B cell (primary cell): ENCODE data around the gene SLC25A5. TPM values are rescaled to one million over a fixed set of nuclear protein-coding genes. Genes with fewer than 3 reads are reported as not detected.

ENCODE experiments used
- ATAC-seq: fragments of 200-7000 bp; cut with Tn5 transposase; one replicate; pipeline ENCODE4 v1.10.0; 2021; ENCODE audit warnings: low read depth, mild to moderate bottlenecking, moderate number of reproducible peaks, moderate library complexity
- CTCF ChIA-PET: fragments of 350-600 bp; sonication (Branson Sonifier 250); formaldehyde crosslinking; loops from one replicate; lab custom pipeline; 2021; ENCODE audit warnings: antibody characterized with exemption, inconsistent platforms; lab: Charles Lee
- POLR2A ChIA-PET: fragments of 350-600 bp; sonication (Branson Sonifier 250); formaldehyde crosslinking; loops from one replicate; lab custom pipeline; 2021; ENCODE audit warnings: antibody characterized with exemption; lab: Charles Lee
- DNase-seq: peaks from one replicate; pipeline ENCODE4 v3.0.0; 2013
- H2AFZ ChIP-seq: 2 replicates; pipeline ENCODE4 v1.6.1; 2012; ENCODE audit warnings: mild to moderate bottlenecking, low read depth, low read length; ENCODE audit not compliant: insufficient read depth, poor library complexity, severe bottlenecking
- H3K27ac ChIP-seq, 2 donors: 1 replicate in 1 of 2; 2 replicates in 1 of 2; pipeline ENCODE4 v1.5.1; 2012 to 2013; ENCODE audit warnings: low read length in 2 of 2, mild to moderate bottlenecking in 2 of 2, moderate library complexity in 1 of 2
- H3K27me3 ChIP-seq, 4 experiments: fragments of 200-600 bp in 1 of 4; sonication (generic) in 1 of 4; replicated peaks in 1 of 4; 1 replicate in 2 of 4; 2 replicates in 2 of 4; pipeline versions ENCODE4 v1.6.1 to v1.7.0; 2013 to 2016; ENCODE audit warnings: low read length in 3 of 4, mild to moderate bottlenecking in 2 of 4, mixed read lengths in 1 of 4, moderate library complexity in 1 of 4; ENCODE audit not compliant: insufficient read depth in 4 of 4, control insufficient read depth in 3 of 4; ENCODE audit errors: control extremely low read depth in 1 of 4
- H3K36me3 ChIP-seq, 2 experiments: replicated peaks in 1 of 2; 1 replicate in 1 of 2; 2 replicates in 1 of 2; pipeline versions ENCODE4 v1.6.1 to v1.7.1; 2013; ENCODE audit warnings: low read length in 1 of 2; ENCODE audit not compliant: insufficient read depth in 2 of 2, control insufficient read depth in 1 of 2; ENCODE audit errors: control extremely low read depth in 1 of 2, extremely low read depth in 1 of 2
- H3K4me1 ChIP-seq, 2 donors: fragments of 200-600 bp in 1 of 2; sonication (generic) in 1 of 2; 1 replicate in 1 of 2; 2 replicates in 1 of 2; pipeline versions ENCODE4 v1.5.1 to v1.6.1; 2013 to 2017; ENCODE audit warnings: low read length in 2 of 2; ENCODE audit not compliant: control insufficient read depth in 2 of 2, insufficient read depth in 2 of 2
- H3K4me2 ChIP-seq: replicated peaks from 2 replicates; pipeline ENCODE3; 2012; ENCODE audit warnings: mild to moderate bottlenecking, low read depth, low read length; ENCODE audit not compliant: poor library complexity, severe bottlenecking
- H3K4me3 ChIP-seq, 5 experiments: fragments of 200-600 bp in 1 of 5; sonication (generic) in 1 of 5; 1 replicate in 3 of 5; 2 replicates in 2 of 5; pipeline versions ENCODE4 v1.5.1 to v1.7.0; 2011 to 2016; ENCODE audit warnings: low read length in 4 of 5, mild to moderate bottlenecking in 4 of 5, low read depth in 2 of 5, control low read depth in 1 of 5, moderate library complexity in 1 of 5; ENCODE audit not compliant: insufficient read depth in 1 of 5; ENCODE audit errors: control extremely low read depth in 1 of 5, extremely low read depth in 1 of 5
- H3K79me2 ChIP-seq: fragments of 200-600 bp; sonication (generic); one replicate; pipeline ENCODE4 v1.6.0; 2016; ENCODE audit warnings: low read length; ENCODE audit not compliant: control insufficient read depth, insufficient read depth
- H3K9ac ChIP-seq: fragments of 200-600 bp; sonication (generic); 2 replicates; pipeline ENCODE4 v1.6.1; 2017; ENCODE audit warnings: mild to moderate bottlenecking, low read length, moderate library complexity
- H3K9me3 ChIP-seq, 3 donors: one replicate each; pipeline versions ENCODE4 v1.6.1 to v1.7.1; 2013; ENCODE audit warnings: low read length in 2 of 3; ENCODE audit not compliant: control insufficient read depth in 2 of 3, insufficient read depth in 1 of 3; ENCODE audit errors: control extremely low read depth in 1 of 3
- H4K20me1 ChIP-seq: 2 replicates; pipeline ENCODE4 v1.6.0; 2012; ENCODE audit warnings: mild to moderate bottlenecking, low read length; ENCODE audit not compliant: insufficient read depth, control insufficient read depth, poor library complexity, severe bottlenecking
- H3K27ac Mint-ChIP-seq: one replicate; pipeline ENCODE4 v1.8.0; 2021; ENCODE audit warnings: mixed read lengths
- H3K27me3 Mint-ChIP-seq: one replicate; pipeline ENCODE4 v1.8.0; 2021; ENCODE audit warnings: mixed read lengths
- H3K4me1 Mint-ChIP-seq: one replicate; pipeline ENCODE4 v1.8.0; 2021; ENCODE audit warnings: mixed read lengths
- H3K4me3 Mint-ChIP-seq: one replicate; pipeline ENCODE4 v1.8.0; 2021; ENCODE audit warnings: mixed read lengths
- H3K9me3 Mint-ChIP-seq: one replicate; pipeline ENCODE4 v1.8.0; 2022; ENCODE audit warnings: mixed read lengths; ENCODE audit not compliant: insufficient read depth
- CTCF ChIP-seq: fragments of 200-600 bp; IDR thresholded peaks from one replicate; pipeline ENCODE4 v1.8.0; 2022; ENCODE audit warnings: antibody characterized with exemption, mild to moderate bottlenecking
- EZH2 ChIP-seq: IDR thresholded peaks from 2 replicates; pipeline ENCODE4 v1.6.1; 2012; ENCODE audit warnings: borderline replicate concordance, low read depth, mild to moderate bottlenecking, moderate library complexity, low read length; ENCODE audit not compliant: insufficient read depth, poor library complexity, severe bottlenecking
- WGBS: methylation state at CpG from one replicate; pipeline ENCODE4 v1.1.5; 2013; ENCODE audit warnings: missing lambda C conversion rate; ENCODE audit not compliant: insufficient coverage; 5-methylcytosine and 5-hydroxymethylcytosine counted together
- intact Hi-C: fragments of 100-400 bp; cut with micrococcal nuclease; formaldehyde crosslinking; loops from one replicate; pipeline ENCODE4 v1.10.0; 2022
- polyA plus RNA-seq: library from polyadenylated mRNA; depleted of rRNA; stranded (reverse); fragments of >200 nt; gene quantifications from 2 replicates; pipeline ENCODE4 v1.2.3, GENCODE V29; 2012
- total RNA-seq, 2 donors: library from RNA; stranded (reverse); fragments of 120-200 nt in 1 of 2; gene quantifications; 1 replicate in 1 of 2; 2 replicates in 1 of 2; pipeline versions ENCODE4 v1.2.3 to v1.2.4, GENCODE V29; 2013 to 2022

SLC25A5 gene
- total and polyA plus RNA-seq, 2 donors (not counting 1 experiment from before 2014, with no cell fraction given) = 142 to 443 TPM

GRCh38 chrX:119481323-119481801 lies 13.1 kb downstream of the SLC25A5 start:
- 100% methylated on average over 3 of the region's 4 CpGs for WGBS

More at GRCh38 chrX:119481323-119481801, 13.1 kb downstream of the SLC25A5 start:
- H2AFZ ChIP-seq = peak overlapping the region; percentile 83
- ChIA-PET POLR2A (no interaction called here), CTCF (interaction anchor here (0.8 to 2.6 kb wide), 4 partner anchors 10 to 310 kb away, joined by 3 to 24 read pairs (median 6); partner anchors contain the start of genes RPL39 and SLC25A5)
- H3K36me3 ChIP-seq = no peaks in the 10 kb centered on the region
- no peaks in the 10 kb centered on the region for H3K27me3 ChIP-seq
- H3K9me3 ChIP-seq = no peaks in the 10 kb centered on the region
- H3K27me3 Mint-ChIP-seq = no peaks in the 10 kb centered on the region
- H4K20me1 ChIP-seq = no peaks in the 10 kb centered on the region
- DNase-seq = no peak
- intact Hi-C loops = no loop called here
- ATAC-seq = no peak
- no peaks in the 10 kb centered on the region for H3K79me2 ChIP-seq
- H3K27ac Mint-ChIP-seq = no peak overlapping the region
- no peak overlapping the region for H3K27ac ChIP-seq
- peaks cover 5 to 13% of the 10 kb centered on the region in 2 donors for H3K4me1 ChIP-seq
- no peak overlapping the region for H3K9ac ChIP-seq
- H3K4me3 ChIP-seq = no peak overlapping the region
- H3K4me2 ChIP-seq = no peak overlapping the region
- no peak overlapping the region for H3K4me3 Mint-ChIP-seq
- H3K4me1 Mint-ChIP-seq = peaks cover 7% of the 10 kb centered on the region
- no peaks in the 10 kb centered on the region for H3K9me3 Mint-ChIP-seq
- TF ChIP-seq CTCF = no peak
- no peak for TF ChIP-seq EZH2
